Gastrocnemius medialis (tissue), 4 donors: ENCODE data around the gene TMCC3. TPM values are rescaled to one million over a fixed set of nuclear protein-coding genes. Genes with fewer than 3 reads are reported as not detected.
A peak's percentile ranks its signal among the peaks of the same experiment; 100 is the strongest.

Experiments used
- ATAC-seq, 2 donors: fragments of 150-250 bp; one replicate each; pipeline ENCODE4 v1.9.1; 2016
- DNase-seq, 2 donors: peaks; one replicate each; pipeline ENCODE4 v3.0.0-alpha.2; 2019
- H3K27ac ChIP-seq, 4 donors: fragments of 200-600 bp; sonication (generic); 1 replicate in 1 of 4; 2 replicates in 3 of 4; pipeline ENCODE4 v1.5.1; 2016 to 2018; ENCODE audit warnings: mild to moderate bottlenecking in 2 of 4, moderate library complexity in 1 of 4
- H3K27me3 ChIP-seq, 3 donors: fragments of 200-600 bp; sonication (generic) in 2 of 3; 1 replicate in 1 of 3; 2 replicates in 2 of 3; pipeline versions ENCODE4 v1.5.1 to v1.6.0; 2016 to 2019; ENCODE audit warnings: mild to moderate bottlenecking in 1 of 3, moderate library complexity in 1 of 3
- H3K36me3 ChIP-seq, 2 donors: fragments of 200-600 bp; sonication (generic) in 1 of 2; one replicate each; pipeline ENCODE4 v1.5.1; 2017 to 2018
- H3K4me1 ChIP-seq, 2 donors: fragments of 200-600 bp; sonication (generic) in 1 of 2; one replicate each; pipeline ENCODE4 v1.5.1; 2016 to 2017; ENCODE audit warnings: mild to moderate bottlenecking in 2 of 2
- H3K4me3 ChIP-seq, 4 donors: fragments of 200-600 bp; sonication (generic) in 3 of 4; 1 replicate in 1 of 4; 2 replicates in 3 of 4; pipeline ENCODE4 v1.5.1; 2016 to 2019; ENCODE audit warnings: mild to moderate bottlenecking in 2 of 4
- H3K9me3 ChIP-seq, 3 donors: fragments of 200-600 bp; sonication (generic) in 2 of 3; 1 replicate in 1 of 3; 2 replicates in 2 of 3; pipeline ENCODE4 v1.5.1; 2016 to 2019
- CTCF ChIP-seq, 5 experiments: fragments of 450-650 bp in 3 of 5; fragments of 200-600 bp in 2 of 5; sonication (generic) in 2 of 5; IDR thresholded peaks in 4 of 5; conservative IDR thresholded peaks in 1 of 5; 1 replicate in 4 of 5; 2 replicates in 1 of 5; pipeline ENCODE4 v1.5.1; 2016 to 2019; ENCODE audit warnings: antibody characterized with exemption in 5 of 5, mild to moderate bottlenecking in 3 of 5, moderate library complexity in 3 of 5
- POLR2A ChIP-seq, 2 donors: fragments of 450-650 bp; IDR thresholded peaks; one replicate each; pipeline ENCODE4 v1.6.1; 2017; ENCODE audit warnings: antibody characterized with exemption in 2 of 2, mild to moderate bottlenecking in 2 of 2, moderate library complexity in 2 of 2
- in situ Hi-C, 4 donors: fragments of 200-750 bp; cut with MboI; loops; one replicate each; pipeline versions ENCODE4 v1.15.0 to v1.8.0; 2017; ENCODE audit warnings: low sequenced_read_pairs in 4 of 4
- intact Hi-C: fragments of 100-400 bp; cut with DNase I; formaldehyde crosslinking; loops from one replicate; pipeline ENCODE4 v1.15.1; 2023; ENCODE audit warnings: low total_unique reads
- total RNA-seq, 4 donors: library from RNA; depleted of rRNA; stranded (reverse); fragments of >200 nt; gene quantifications; one replicate each; pipeline versions ENCODE4 v1.1.0 to v1.2.3, GENCODE V29; 2016

The TMCC3 gene
- total RNA-seq, 4 donors from 2014 or later = 17.2 to 51.6 (median 39.5) TPM

GRCh38 chr12:94625531-94625930 is 24.8 kb downstream of the TMCC3 start:
- intact Hi-C loops = no loop called here
- peaks cover 43 to 51% of the 10 kb centered on the region in 2 donors for H3K4me1 ChIP-seq
- TF ChIP-seq POLR2A (IDR thresholded peaks at IDR 0.05) (no peak), CTCF (IDR thresholded peaks at IDR 0.05 in 4 of 5, conservative IDR thresholded peaks at IDR 0.05 in 1 of 5) (no peak)
- DNase-seq (no peak), ATAC-seq (no peak)
- H3K27ac ChIP-seq = no peak overlapping the region
- no peaks in the 10 kb centered on the region for H3K9me3 ChIP-seq
- no peaks in the 10 kb centered on the region for H3K27me3 ChIP-seq
- no peaks in the 10 kb centered on the region for H3K36me3 ChIP-seq
- in situ Hi-C loops = no loop called here
- H3K4me3 ChIP-seq = no peak overlapping the region

GRCh38 chr12:94623161-94623920 is 27.0 kb downstream of the TMCC3 start:
- no peaks in the 10 kb centered on the region for H3K36me3 ChIP-seq
- peak overlapping the region in 1 of 4 donors; percentile 46 for H3K4me3 ChIP-seq
- H3K27ac ChIP-seq = peak overlapping the region; percentile 53 to 72 (median 66)
- DNase-seq = no peak
- H3K9me3 ChIP-seq = no peaks in the 10 kb centered on the region
- no peaks in the 10 kb centered on the region for H3K27me3 ChIP-seq
- ATAC-seq = peak in 1 of 2 donors; percentile 13
- intact Hi-C loops = no loop called here
- in situ Hi-C loops = no loop called here
- peaks cover 47% of the 10 kb centered on the region in 2 donors for H3K4me1 ChIP-seq
- TF ChIP-seq CTCF (IDR thresholded peaks at IDR 0.05 in 4 of 5, conservative IDR thresholded peaks at IDR 0.05 in 1 of 5) (no peak), POLR2A (IDR thresholded peaks at IDR 0.05) (no peak)

DNA sequence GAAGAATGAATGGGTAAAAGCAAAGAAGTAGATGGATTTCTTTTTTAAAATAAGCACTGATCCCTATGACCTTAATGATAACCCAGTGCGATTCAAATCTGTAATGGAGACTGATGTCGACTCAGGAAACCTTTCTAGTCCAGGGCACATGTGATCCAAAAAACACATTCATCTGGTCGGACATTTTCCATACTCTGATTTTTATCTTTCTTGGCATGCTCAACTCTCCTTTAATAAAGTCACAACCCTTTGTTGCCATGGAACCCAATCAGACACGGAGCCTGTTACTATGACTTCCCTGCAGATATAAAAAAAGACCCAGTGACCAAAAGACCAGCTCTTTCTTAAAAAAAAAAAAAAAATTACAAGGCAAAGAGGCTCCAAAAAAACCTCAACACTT is 27.9 kb downstream of the TMCC3 start:
- in situ Hi-C loops = no loop called here
- ATAC-seq = peak in 1 of 2 donors; percentile 21
- no peaks in the 10 kb centered on the region for H3K36me3 ChIP-seq
- no peak for DNase-seq
- H3K27me3 ChIP-seq = no peaks in the 10 kb centered on the region
- H3K4me1 ChIP-seq = peaks cover 52 to 53% of the 10 kb centered on the region in 2 donors
- TF ChIP-seq POLR2A (IDR thresholded peaks at IDR 0.05) = no peak
- no peak for TF ChIP-seq CTCF (IDR thresholded peaks at IDR 0.05 in 4 of 5, conservative IDR thresholded peaks at IDR 0.05 in 1 of 5)
- intact Hi-C loops = no loop called here
- peak overlapping the region; percentile 53 to 72 (median 66) for H3K27ac ChIP-seq
- peak overlapping the region; percentile 31 to 46 (median 38) for H3K4me3 ChIP-seq
- H3K9me3 ChIP-seq = no peaks in the 10 kb centered on the region

DNA sequence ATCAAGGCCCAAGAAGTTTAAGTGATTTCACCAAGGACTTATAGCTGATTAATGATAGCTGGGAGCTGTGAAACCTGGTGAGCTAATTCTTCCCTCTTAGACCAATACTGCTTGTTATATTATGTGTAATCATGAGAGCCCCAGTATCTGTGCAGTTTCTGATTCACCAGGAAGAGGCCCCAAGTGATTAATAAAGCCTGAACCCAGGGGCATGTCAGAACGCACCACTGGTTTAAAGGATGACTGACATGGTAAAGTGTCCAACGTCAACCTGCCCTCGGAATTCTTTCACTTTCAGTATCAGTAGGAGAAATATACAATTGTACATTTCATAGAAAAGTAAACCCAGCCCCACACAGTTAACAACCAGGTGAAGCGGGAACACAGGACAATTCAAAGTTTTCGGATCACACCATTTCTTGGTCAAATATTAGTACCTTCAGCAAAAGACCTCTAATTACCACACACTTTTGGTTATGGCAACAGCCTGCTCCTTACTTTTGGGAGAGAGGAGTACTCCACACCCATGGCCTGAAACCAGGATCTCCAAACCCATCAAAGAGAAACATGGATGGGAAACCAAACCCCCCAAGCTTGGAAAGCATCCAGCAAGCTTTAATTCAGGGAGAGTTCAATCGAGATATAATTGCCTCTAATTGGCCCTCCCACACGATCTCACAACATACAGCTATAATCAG is 28.5 kb downstream of the TMCC3 start:
- intact Hi-C loops = no loop called here

More for the DNA sequence above, 28.5 kb downstream of the TMCC3 start:
- in situ Hi-C loops = no loop called here
- H3K4me3 ChIP-seq = peak overlapping the region; percentile 31 to 46 (median 38)
- TF ChIP-seq CTCF (IDR thresholded peaks at IDR 0.05 in 4 of 5, conservative IDR thresholded peaks at IDR 0.05 in 1 of 5) (no peak), POLR2A (IDR thresholded peaks at IDR 0.05) (no peak)
- no peaks in the 10 kb centered on the region for H3K27me3 ChIP-seq
- DNase-seq = no peak
- peak overlapping the region; percentile 53 to 72 (median 66) for H3K27ac ChIP-seq
- no peaks in the 10 kb centered on the region for H3K36me3 ChIP-seq
- peak in 1 of 2 donors; percentile 66 for ATAC-seq
- H3K9me3 ChIP-seq = no peaks in the 10 kb centered on the region
- peaks cover 58 to 60% of the 10 kb centered on the region in 2 donors for H3K4me1 ChIP-seq
